Left lung (tissue), 10 donors: ENCODE measurements around the gene TMEM116. TPM values are rescaled to one million over a fixed set of nuclear protein-coding genes. Genes with fewer than 3 reads are reported as not detected.

Experiments used
- ATAC-seq: fragments of 200-7000 bp; cut with Tn5 transposase; one replicate; pipeline ENCODE4 v1.9.1; 2020; ENCODE audit warnings: moderate library complexity
- DNase-seq, 4 donors: peaks; one replicate each; pipeline ENCODE4 v3.0.0-alpha.2; 2013 to 2020
- H3K27ac ChIP-seq, 2 donors: fragments of 200-600 bp; sonication (generic) in 1 of 2; one replicate each; pipeline versions ENCODE4 v1.5.0 to v1.8.0; 2020 to 2021
- H3K27me3 ChIP-seq, 2 donors: fragments of 200-600 bp; sonication (generic) in 1 of 2; one replicate each; pipeline versions ENCODE4 v1.5.0 to v1.8.0; 2020 to 2021
- H3K36me3 ChIP-seq, 2 donors: fragments of 200-600 bp; sonication (generic) in 1 of 2; one replicate each; pipeline versions ENCODE4 v1.5.0 to v1.8.0; 2020 to 2021
- H3K4me1 ChIP-seq, 2 donors: fragments of 200-600 bp; one replicate each; pipeline ENCODE4 v1.8.0; 2021
- H3K4me3 ChIP-seq, 2 donors: fragments of 200-600 bp; sonication (generic) in 1 of 2; one replicate each; pipeline versions ENCODE4 v1.5.0 to v1.8.0; 2020 to 2021; ENCODE audit warnings: mild to moderate bottlenecking in 1 of 2
- H3K9me3 ChIP-seq, 2 donors: fragments of 200-600 bp; sonication (generic) in 1 of 2; one replicate each; pipeline versions ENCODE4 v1.5.0 to v1.8.0; 2020 to 2021
- CTCF ChIP-seq, 2 donors: fragments of 200-600 bp; sonication (generic) in 1 of 2; IDR thresholded peaks; one replicate each; pipeline versions ENCODE4 v1.5.0 to v1.8.0; 2021; ENCODE audit warnings: antibody characterized with exemption in 2 of 2
- intact Hi-C, 2 donors: fragments of 100-400 bp; cut with DNase I; formaldehyde crosslinking; loops; one replicate each; pipeline versions ENCODE4 v1.11.2 to v1.14.2; 2022
- polyA plus RNA-seq, 6 donors: library from polyadenylated mRNA; unstranded; fragments of 120-200 nt; gene quantifications; one replicate each; pipeline ENCODE4 v1.2.1, GENCODE V29; 2013; ENCODE audit not compliant: insufficient read length in 6 of 6
- total RNA-seq, 2 donors: library from RNA; stranded (reverse); fragmentation: NEBNext Ultra II Directional; extraction: Animal tissue kit (Norgen Biotek cat#: 25700); gene quantifications; one replicate each; pipeline ENCODE4 v1.2.1, GENCODE V29; 2021
- donor health status: DM: no; HTN: yes; CAD: no.
- donor health status: DM: no; HTN: no; CAD: no.

TMEM116 gene
- total and polyA plus RNA-seq, 8 donors: 17.9 to 24.6 (median 20.1) TPM

GRCh38 chr12:111981987-111982386 is 31.0 kb downstream of the TMEM116 start:
- Histone ChIP-seq H3K9me3 (no peaks in the 10 kb centered on the region), H3K4me1 (no peaks in the 10 kb centered on the region), H3K27ac (no peak overlapping the region), H3K27me3 (no peaks in the 10 kb centered on the region), H3K36me3 (no peaks in the 10 kb centered on the region), H3K4me3 (no peak overlapping the region)
- intact Hi-C loops: no loop called here
- ATAC-seq: no peak
- TF ChIP-seq CTCF (IDR thresholded peaks at IDR 0.05): no peak
- no peak for DNase-seq

- Histone ChIP-seq H3K4me1 (no peaks in the 10 kb centered on the region), H3K36me3 (no peaks in the 10 kb centered on the region), H3K27ac (no peak overlapping the region), H3K27me3 (no peaks in the 10 kb centered on the region), H3K9me3 (no peaks in the 10 kb centered on the region), H3K4me3 (no peak overlapping the region)
- TF ChIP-seq CTCF (IDR thresholded peaks at IDR 0.05): no peak
- ATAC-seq (no peak), DNase-seq (no peak)
- intact Hi-C loops: no loop called here
Measured at GRCh38 chr12:111980598-111980997, 32.4 kb downstream of the TMEM116 start.

- Histone ChIP-seq H3K9me3 (no peaks in the 10 kb centered on the region), H3K27ac (no peak overlapping the region), H3K36me3 (no peaks in the 10 kb centered on the region), H3K4me3 (no peak overlapping the region), H3K27me3 (no peaks in the 10 kb centered on the region), H3K4me1 (no peaks in the 10 kb centered on the region)
- intact Hi-C loops: no loop called here
- no peak for DNase-seq
- ATAC-seq: no peak
- TF ChIP-seq CTCF (IDR thresholded peaks at IDR 0.05): no peak
Measured at GRCh38 chr12:111978545-111978944, 34.4 kb downstream of the TMEM116 start.

- Histone ChIP-seq H3K27ac (no peak overlapping the region), H3K9me3 (no peaks in the 10 kb centered on the region), H3K4me1 (no peaks in the 10 kb centered on the region), H3K36me3 (peaks cover 0 to 3% of the 10 kb centered on the region in 2 donors), H3K27me3 (no peaks in the 10 kb centered on the region), H3K4me3 (no peak overlapping the region)
- ATAC-seq: no peak
- TF ChIP-seq CTCF (IDR thresholded peaks at IDR 0.05): no peak
- no peak for DNase-seq
- intact Hi-C loops: no loop called here
Measured at GRCh38 chr12:111976860-111977259, 36.1 kb downstream of the TMEM116 start.

GRCh38 chr12:111976291-111976690 is 36.7 kb downstream of the TMEM116 start:
- Histone ChIP-seq H3K4me3 (no peak overlapping the region), H3K9me3 (peaks cover under 1 to 5% of the 10 kb centered on the region in 2 donors), H3K27ac (no peak overlapping the region), H3K27me3 (no peaks in the 10 kb centered on the region), H3K36me3 (peaks cover 0 to 3% of the 10 kb centered on the region in 2 donors), H3K4me1 (no peaks in the 10 kb centered on the region)
- DNase-seq: no peak
- intact Hi-C loops: no loop called here
- TF ChIP-seq CTCF (IDR thresholded peaks at IDR 0.05): no peak
- ATAC-seq: no peak
